ENCODE measurements around the gene ZFP30. TPM values are rescaled to one million over a fixed set of nuclear protein-coding genes. Genes with fewer than 3 reads are reported as not detected.

ZFP30 gene
- polyA plus RNA-seq, 1 experiment = 5.7 TPM

GRCh38 chr19:37594304-37594981 is 60.8 kb downstream of the ZFP30 start, which contains the start of the genes ZNF540 and ZNF571:
TSS of gene ZNF540 (plus strand) at chr19:37594876. CDS start at chr19:37598448, 3,572 bp downstream.
TSS of gene ZNF571 (minus strand) at chr19:37594792. CDS start at chr19:37586676, 8,116 bp downstream.
- Histone ChIP-seq H3K9me3 (ENCODE audit: control insufficient read depth, insufficient read depth, low read length) (peaks cover 21% of the 10 kb centered on the region), H3K4me3 (ENCODE audit: low read depth, low read length) (peak within 1 kb of the TSS; percentile 94), H3K27me3 (ENCODE audit: control insufficient read depth, insufficient read depth, low read length) (no peaks in the 10 kb centered on the region), H3K27ac (ENCODE audit: low read depth, low read length) (peak within 1 kb of the TSS; percentile 75)
- no peak for TF ChIP-seq CTCF (IDR thresholded peaks at IDR 0.05; ENCODE audit: low read depth, low read length)
- DNase-seq (ENCODE audit: low read depth, low spot score) = peak; percentile 79
- ChIA-PET POLR2A (interaction anchor here (0.5 to 1.5 kb wide), 5 partner anchors 61 to 410 kb away, joined by 3 to 5 read pairs (median 3); partner anchors contain the start of genes ZFP30, ZNF570 and ZNF573), CTCF (no interaction called here)

- Histone ChIP-seq H3K9me3 (ENCODE audit: control insufficient read depth, insufficient read depth, low read length) (peaks cover 21% of the 10 kb centered on the region), H3K27me3 (ENCODE audit: control insufficient read depth, insufficient read depth, low read length) (no peaks in the 10 kb centered on the region), H3K4me3 (ENCODE audit: low read depth, low read length) (peak overlapping the region; percentile 94), H3K27ac (ENCODE audit: low read depth, low read length) (peak overlapping the region; percentile 75)
- ChIA-PET CTCF (no interaction called here), POLR2A (interaction anchor here (0.5 to 1.5 kb wide), 4 partner anchors 61 to 410 kb away, joined by 3 to 5 read pairs (median 3); partner anchors contain the start of genes ZFP30 and ZNF570)
- TF ChIP-seq CTCF (IDR thresholded peaks at IDR 0.05; ENCODE audit: low read depth, low read length) = no peak
- no peak for DNase-seq (ENCODE audit: low read depth, low spot score)
Observed at GRCh38 chr19:37593996-37594303, 61.3 kb downstream of the ZFP30 start.

- ChIA-PET CTCF (no interaction called here), POLR2A (no interaction called here)
- no peak overlapping the region for H3K4me3 ChIP-seq (ENCODE audit: low read depth, low read length)
- TF ChIP-seq CTCF (IDR thresholded peaks at IDR 0.05; ENCODE audit: low read depth, low read length) = no peak
- peaks cover 39% of the 10 kb centered on the region for H3K9me3 ChIP-seq (ENCODE audit: control insufficient read depth, insufficient read depth, low read length)
- H3K27ac ChIP-seq (ENCODE audit: low read depth, low read length) = no peak overlapping the region
- H3K27me3 ChIP-seq (ENCODE audit: control insufficient read depth, insufficient read depth, low read length) = no peaks in the 10 kb centered on the region
- DNase-seq (ENCODE audit: low read depth, low spot score) = no peak
Observed at GRCh38 chr19:37583340-37583739, 71.9 kb downstream of the ZFP30 start.

GRCh38 chr19:37572203-37572602 is 83.1 kb downstream of the ZFP30 start:
- no peak for DNase-seq (ENCODE audit: low read depth, low spot score)
- ChIA-PET CTCF (no interaction called here), POLR2A (no interaction called here)
- H3K27me3 ChIP-seq (ENCODE audit: control insufficient read depth, insufficient read depth, low read length) = no peaks in the 10 kb centered on the region
- H3K4me3 ChIP-seq (ENCODE audit: low read depth, low read length) = no peak overlapping the region
- H3K27ac ChIP-seq (ENCODE audit: low read depth, low read length) = no peak overlapping the region
- peaks cover 28% of the 10 kb centered on the region for H3K9me3 ChIP-seq (ENCODE audit: control insufficient read depth, insufficient read depth, low read length)
- TF ChIP-seq CTCF (IDR thresholded peaks at IDR 0.05; ENCODE audit: low read depth, low read length) = no peak

- no peak for TF ChIP-seq CTCF (IDR thresholded peaks at IDR 0.05; ENCODE audit: low read depth, low read length)
- Histone ChIP-seq H3K27me3 (ENCODE audit: control insufficient read depth, insufficient read depth, low read length) (no peaks in the 10 kb centered on the region), H3K4me3 (ENCODE audit: low read depth, low read length) (no peak overlapping the region), H3K27ac (ENCODE audit: low read depth, low read length) (no peak overlapping the region), H3K9me3 (ENCODE audit: control insufficient read depth, insufficient read depth, low read length) (peaks cover 37% of the 10 kb centered on the region)
- no peak for DNase-seq (ENCODE audit: low read depth, low spot score)
- CTCF ChIA-PET = no interaction called here
- POLR2A ChIA-PET = no interaction called here
Observed at GRCh38 chr19:37565370-37565669, 89.9 kb downstream of the ZFP30 start.

All from AG04450 (cell line).